Thoracic aorta (tissue), 2 donors: ENCODE results near the gene SSR2. TPM values are rescaled to one million over a fixed set of nuclear protein-coding genes. Genes with fewer than 3 reads are reported as not detected.

Source experiments
- ATAC-seq: fragments of 150-250 bp; one replicate; pipeline ENCODE4 v1.8.0; 2017; ENCODE audit warnings: low read depth; ENCODE audit not compliant: insufficient number of reproducible peaks, low FRiP score
- DNase-seq: peaks from one replicate; pipeline ENCODE4 v3.0.0-alpha.2; 2020; ENCODE audit warnings: low spot score
- H3K27ac ChIP-seq, 2 donors: fragments of 200-600 bp; sonication (generic); 1 replicate in 1 of 2; 2 replicates in 1 of 2; pipeline ENCODE4 v1.5.1; 2016; ENCODE audit warnings: mild to moderate bottlenecking in 2 of 2, moderate library complexity in 2 of 2
- H3K27me3 ChIP-seq: fragments of 200-600 bp; sonication (generic); replicated peaks from 2 replicates; pipeline ENCODE4 v1.6.0; 2016; ENCODE audit warnings: mild to moderate bottlenecking; ENCODE audit not compliant: insufficient read depth
- H3K36me3 ChIP-seq: fragments of 200-600 bp; sonication (generic); one replicate; pipeline ENCODE4 v1.5.1; 2016
- H3K4me1 ChIP-seq, 2 donors: fragments of 200-600 bp; sonication (generic); 1 replicate in 1 of 2; 2 replicates in 1 of 2; pipeline versions ENCODE4 v1.5.1 to v1.6.0; 2016; ENCODE audit warnings: low read depth in 2 of 2, mild to moderate bottlenecking in 1 of 2; ENCODE audit not compliant: control insufficient read depth in 1 of 2
- H3K4me3 ChIP-seq: fragments of 200-600 bp; sonication (generic); 2 replicates; pipeline ENCODE4 v1.5.1; 2016; ENCODE audit warnings: mild to moderate bottlenecking
- H3K9me3 ChIP-seq: fragments of 200-600 bp; sonication (generic); 2 replicates; pipeline ENCODE4 v1.5.1; 2016
- CTCF ChIP-seq: fragments of 200-600 bp; sonication (generic); IDR thresholded peaks from one replicate; pipeline ENCODE4 v1.5.1; 2019; ENCODE audit warnings: antibody characterized with exemption
- total RNA-seq, 2 donors: library from RNA; depleted of rRNA; stranded (reverse); fragments of >200 nt; gene quantifications; one replicate each; pipeline versions ENCODE4 v1.1.0 to v1.2.3, GENCODE V29; 2016

The SSR2 gene
- total RNA-seq, 2 donors from 2014 or later, result 132 to 241 TPM

GRCh38 chr1:156056326-156056849, 35.6 kb upstream of the SSR2 start:
- ATAC-seq, result no peak

GRCh38 chr1:156055281-156056048, 34.7 kb upstream of the SSR2 start:
- no peak for TF ChIP-seq CTCF
- H3K4me3 ChIP-seq, result peak overlapping the region; percentile 88
- peak overlapping the region; percentile 77 to 85 for H3K27ac ChIP-seq
- peaks cover 8 to 16% of the 10 kb centered on the region in 2 donors for H3K4me1 ChIP-seq
- H3K36me3 ChIP-seq, result peaks cover 6% of the 10 kb centered on the region
- no peaks in the 10 kb centered on the region for H3K9me3 ChIP-seq
- no peaks in the 10 kb centered on the region for H3K27me3 ChIP-seq
- ATAC-seq, result no peak
- DNase-seq, result peak; percentile 27

More at GRCh38 chr1:156056326-156056849, 35.6 kb upstream of the SSR2 start:
- TF ChIP-seq CTCF, result no peak
- Histone ChIP-seq H3K36me3 (peaks cover 6% of the 10 kb centered on the region), H3K9me3 (no peaks in the 10 kb centered on the region), H3K4me1 (peaks cover 8 to 16% of the 10 kb centered on the region in 2 donors), H3K4me3 (no peak overlapping the region), H3K27ac (no peak overlapping the region), H3K27me3 (no peaks in the 10 kb centered on the region)
- DNase-seq, result no peak

- peak within 1 kb of the TSS; percentile 88 for H3K4me3 ChIP-seq
- H3K27ac ChIP-seq, result peak within 1 kb of the TSS; percentile 84 to 85
- H3K27me3 ChIP-seq, result no peaks in the 10 kb centered on the region
- ATAC-seq (peak; percentile 93), DNase-seq (peak; percentile 98)
- peaks cover 12% of the 10 kb centered on the region for H3K36me3 ChIP-seq
- H3K9me3 ChIP-seq, result no peaks in the 10 kb centered on the region
- peak; percentile 6 for TF ChIP-seq CTCF
- peaks cover 8 to 16% of the 10 kb centered on the region in 2 donors for H3K4me1 ChIP-seq
Observed at GRCh38 chr1:156054500-156055280, 33.9 kb upstream of the SSR2 start, which contains the start of gene LAMTOR2. TSS of gene LAMTOR2 (plus strand) at chr1:156054782. CDS start at chr1:156054890, 108 bp downstream.

- peak within 1 kb of the TSS; percentile 84 to 85 for H3K27ac ChIP-seq
- peak within 1 kb of the TSS; percentile 88 for H3K4me3 ChIP-seq
- no peaks in the 10 kb centered on the region for H3K27me3 ChIP-seq
- H3K4me1 ChIP-seq, result peaks cover 8 to 16% of the 10 kb centered on the region in 2 donors
- peak; percentile 75 for TF ChIP-seq CTCF
- peaks cover 17% of the 10 kb centered on the region for H3K36me3 ChIP-seq
- ATAC-seq (peak; percentile 49), DNase-seq (peak; percentile 59)
- no peaks in the 10 kb centered on the region for H3K9me3 ChIP-seq
Observed at GRCh38 chr1:156053768-156054499, 33.2 kb upstream of the SSR2 start, which contains the start of gene UBQLN4. TSS of gene UBQLN4 (minus strand) at chr1:156053798. CDS start at chr1:156053701, 97 bp downstream.
